ENCODE measurements around the gene THADA.
A peak's percentile ranks its signal among the peaks of the same experiment; 100 is the strongest.

Gene THADA

GRCh38 chr2:43268066-43268953 lies 327.5 kb downstream of the THADA start:
- no peak for DNase-seq

GRCh38 chr2:43267381-43267780 lies 328.5 kb downstream of the THADA start:
- DNase-seq: no peak

GRCh38 chr2:43266711-43267111 lies 329.1 kb downstream of the THADA start:
- peak; percentile 11 to 81 for DNase-seq

- no peak for DNase-seq
Measured at GRCh38 chr2:43265421-43265820, 330.4 kb downstream of the THADA start.

- DNase-seq: no peak
Measured at GRCh38 chr2:43265001-43265400, 330.8 kb downstream of the THADA start.

- no peak for DNase-seq
Measured at GRCh38 chr2:43262951-43263350, 332.9 kb downstream of the THADA start.

- no peak for DNase-seq
Measured at GRCh38 chr2:43262239-43262638, 333.6 kb downstream of the THADA start.

- no peak for DNase-seq
Measured at GRCh38 chr2:43259512-43259911, 336.3 kb downstream of the THADA start.

- no peak for DNase-seq
Measured at GRCh38 chr2:43258547-43259156, 337.2 kb downstream of the THADA start.

- DNase-seq: no peak
Measured at GRCh38 chr2:43255296-43255910, 340.4 kb downstream of the THADA start.

GRCh38 chr2:43254331-43254730 lies 341.5 kb downstream of the THADA start:
- no peak for DNase-seq

GRCh38 chr2:43251171-43251731 lies 344.6 kb downstream of the THADA start:
- no peak for DNase-seq

- no peak for DNase-seq
Measured at GRCh38 chr2:43250015-43250414, 345.8 kb downstream of the THADA start.

GRCh38 chr2:43248621-43249020 lies 347.2 kb downstream of the THADA start:
- DNase-seq: no peak

- no peak for DNase-seq
Measured at GRCh38 chr2:43246641-43247040, 349.2 kb downstream of the THADA start.

- DNase-seq: no peak
Measured at GRCh38 chr2:43241558-43241957, 354.3 kb downstream of the THADA start.

- DNase-seq: no peak
Measured at GRCh38 chr2:43240766-43241150, 355.1 kb downstream of the THADA start.

GRCh38 chr2:43239981-43240765 lies 355.7 kb downstream of the THADA start:
- peak in 1 of 2 donors; percentile 83 for DNase-seq

GRCh38 chr2:43238813-43239212 lies 357.0 kb downstream of the THADA start:
- no peak for DNase-seq

GRCh38 chr2:43238176-43238575 lies 357.7 kb downstream of the THADA start:
- DNase-seq: no peak

GRCh38 chr2:43233218-43234212 lies 362.3 kb downstream of the THADA start:
- DNase-seq: no peak
